Measurements from ENCODE around the gene HK3. TPM values are rescaled to one million over a fixed set of nuclear protein-coding genes. Genes with fewer than 3 reads are reported as not detected.

The HK3 gene, protein sequence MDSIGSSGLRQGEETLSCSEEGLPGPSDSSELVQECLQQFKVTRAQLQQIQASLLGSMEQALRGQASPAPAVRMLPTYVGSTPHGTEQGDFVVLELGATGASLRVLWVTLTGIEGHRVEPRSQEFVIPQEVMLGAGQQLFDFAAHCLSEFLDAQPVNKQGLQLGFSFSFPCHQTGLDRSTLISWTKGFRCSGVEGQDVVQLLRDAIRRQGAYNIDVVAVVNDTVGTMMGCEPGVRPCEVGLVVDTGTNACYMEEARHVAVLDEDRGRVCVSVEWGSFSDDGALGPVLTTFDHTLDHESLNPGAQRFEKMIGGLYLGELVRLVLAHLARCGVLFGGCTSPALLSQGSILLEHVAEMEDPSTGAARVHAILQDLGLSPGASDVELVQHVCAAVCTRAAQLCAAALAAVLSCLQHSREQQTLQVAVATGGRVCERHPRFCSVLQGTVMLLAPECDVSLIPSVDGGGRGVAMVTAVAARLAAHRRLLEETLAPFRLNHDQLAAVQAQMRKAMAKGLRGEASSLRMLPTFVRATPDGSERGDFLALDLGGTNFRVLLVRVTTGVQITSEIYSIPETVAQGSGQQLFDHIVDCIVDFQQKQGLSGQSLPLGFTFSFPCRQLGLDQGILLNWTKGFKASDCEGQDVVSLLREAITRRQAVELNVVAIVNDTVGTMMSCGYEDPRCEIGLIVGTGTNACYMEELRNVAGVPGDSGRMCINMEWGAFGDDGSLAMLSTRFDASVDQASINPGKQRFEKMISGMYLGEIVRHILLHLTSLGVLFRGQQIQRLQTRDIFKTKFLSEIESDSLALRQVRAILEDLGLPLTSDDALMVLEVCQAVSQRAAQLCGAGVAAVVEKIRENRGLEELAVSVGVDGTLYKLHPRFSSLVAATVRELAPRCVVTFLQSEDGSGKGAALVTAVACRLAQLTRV
- total RNA-seq, result under 0.01 and 0.04 TPM in 2 replicates

DNA sequence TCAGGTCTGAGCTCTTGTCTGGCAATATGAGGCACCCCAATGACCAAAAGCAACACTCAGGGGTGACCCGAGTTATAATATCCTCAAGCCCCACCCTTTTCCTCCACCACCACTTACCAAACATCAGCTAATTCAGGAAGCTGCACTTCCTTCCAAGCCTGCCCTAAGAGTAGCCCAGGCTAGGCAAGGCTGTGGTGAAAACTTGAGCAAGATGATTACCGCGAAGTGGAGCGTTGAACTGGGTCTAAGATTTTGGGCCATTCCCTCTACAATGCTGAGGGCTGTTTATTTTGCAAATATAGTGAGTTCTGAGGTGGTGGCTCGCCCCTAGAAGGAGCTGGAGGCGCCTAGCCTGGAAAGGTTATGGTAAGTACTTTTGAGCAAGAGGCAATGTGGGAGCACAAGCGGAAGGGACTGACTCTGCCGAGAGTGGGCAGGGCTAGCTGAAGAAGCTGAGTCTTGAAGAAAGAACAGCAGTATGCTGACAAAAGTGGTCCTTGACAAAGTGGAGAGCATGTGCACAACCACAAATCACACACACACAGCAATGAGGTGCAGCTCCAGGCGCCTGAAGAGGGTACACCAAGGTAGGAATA, at the start of gene HK3:
TSS of gene HK3 (minus strand) at position 51 of the 596 bp plus-strand sequence. CDS start 3,187 bp downstream, outside the sequence.
- no peak for DNase-seq (ENCODE audit: low read depth, low spot score)

DNA sequence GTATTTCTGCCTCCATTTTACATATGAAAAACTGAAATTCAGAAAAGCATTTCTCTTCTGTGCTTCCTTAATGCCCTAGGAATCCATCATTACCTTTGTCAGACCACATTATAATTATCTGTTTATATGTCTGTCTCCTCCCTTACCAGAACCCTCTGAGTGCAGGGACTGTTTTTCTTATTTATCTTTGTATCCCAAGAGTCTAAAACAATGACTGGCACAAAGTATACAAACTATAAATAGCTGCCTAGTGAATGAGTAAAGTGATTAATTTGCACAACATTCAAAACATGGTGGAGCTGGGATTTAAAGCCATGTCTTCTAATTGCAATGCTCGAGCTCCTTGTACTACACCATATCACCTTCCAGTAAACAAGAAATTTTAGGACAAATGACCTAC, 49.3 kb upstream of the HK3 start:
- no peak for DNase-seq (ENCODE audit: low read depth, low spot score)

- DNase-seq (ENCODE audit: low read depth, low spot score), result no peak
Observed at GRCh38 chr5:176947847-176948246, 48.7 kb upstream of the HK3 start.

- DNase-seq (ENCODE audit: low read depth, low spot score), result no peak
Observed at GRCh38 chr5:176944268-176944667, 45.1 kb upstream of the HK3 start.

DNA sequence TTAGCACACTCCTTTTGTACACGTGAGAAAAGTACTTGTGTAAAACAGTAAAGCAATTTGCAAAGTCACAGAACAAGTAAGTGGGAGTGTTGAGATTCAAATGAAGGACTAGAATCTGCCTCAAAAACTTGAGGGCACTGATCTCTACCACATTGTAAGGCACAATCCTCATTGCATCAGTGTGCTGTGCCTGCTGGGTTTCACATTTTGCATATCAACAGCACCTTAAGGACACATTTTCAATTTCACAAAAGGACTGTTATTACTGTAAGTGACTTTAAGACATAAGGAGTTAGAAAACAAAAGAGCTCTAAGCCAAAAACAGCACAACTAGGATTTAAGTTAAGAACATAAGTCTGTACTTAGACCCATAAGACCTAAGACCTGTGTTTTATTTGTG, 44.7 kb upstream of the HK3 start:
- DNase-seq (ENCODE audit: low read depth, low spot score), result no peak

- no peak for DNase-seq (ENCODE audit: low read depth, low spot score)
Observed at GRCh38 chr5:176941951-176942350, 42.8 kb upstream of the HK3 start.

DNA sequence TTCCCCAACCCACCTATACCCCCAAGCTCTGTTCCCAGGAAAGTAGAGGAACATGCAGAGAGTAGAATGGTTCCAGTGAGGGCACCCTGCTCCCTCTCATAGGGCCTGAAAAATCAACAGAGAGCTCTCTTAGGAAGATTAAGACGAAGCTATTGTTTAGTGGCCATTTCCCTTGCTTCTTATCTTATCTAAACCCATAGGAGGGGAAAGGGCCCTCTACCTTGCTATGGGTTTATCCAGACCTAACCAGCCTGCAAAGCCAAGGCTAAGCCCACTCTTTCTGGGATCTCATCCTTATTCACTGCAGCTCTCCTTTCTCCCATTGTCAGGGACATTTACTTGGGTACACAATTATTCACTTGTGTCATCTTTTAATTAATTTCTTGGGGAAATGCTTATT, 39.3 kb upstream of the HK3 start:
- no peak for DNase-seq (ENCODE audit: low read depth, low spot score)

DNA sequence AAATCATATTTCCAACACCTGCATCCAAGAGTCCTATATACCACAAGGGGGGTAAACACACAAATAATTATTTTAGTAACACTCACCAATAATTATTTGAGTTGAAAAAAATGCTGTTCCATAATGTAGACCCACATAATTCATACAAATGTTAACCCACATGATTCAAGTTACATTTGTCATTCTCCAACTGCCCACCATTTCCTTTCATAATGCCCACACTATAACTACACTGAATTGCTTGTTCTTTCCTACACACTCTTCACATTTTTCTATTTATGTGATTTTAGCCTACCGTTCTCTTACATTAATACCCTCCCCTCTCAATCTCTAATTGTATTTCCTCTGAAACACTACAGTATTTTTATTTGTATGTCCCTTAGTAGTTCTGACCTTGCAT, 35.9 kb upstream of the HK3 start:
- no peak for DNase-seq (ENCODE audit: low read depth, low spot score)

- no peak for DNase-seq (ENCODE audit: low read depth, low spot score)
Observed at GRCh38 chr5:176934309-176934930, 35.3 kb upstream of the HK3 start.

DNA sequence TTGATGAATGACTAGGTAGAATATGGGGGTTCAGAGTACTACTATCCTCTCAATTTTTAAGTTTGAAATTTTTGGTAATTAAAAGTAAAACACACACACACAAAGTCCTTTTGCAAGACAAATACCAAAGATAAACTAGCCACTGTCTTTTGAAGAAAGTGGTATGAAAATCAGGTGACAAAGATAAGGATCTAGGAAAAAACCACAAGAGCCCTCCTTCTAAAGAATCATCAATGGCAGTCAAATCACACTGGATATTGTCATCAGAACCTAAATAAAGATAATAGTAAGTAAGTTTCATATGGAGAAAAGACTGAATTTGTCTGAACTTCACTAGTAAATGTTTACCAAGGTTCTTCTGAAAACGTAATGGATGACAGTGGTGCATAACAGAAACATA, 30.5 kb upstream of the HK3 start:
- DNase-seq (ENCODE audit: low read depth, low spot score), result no peak

DNA sequence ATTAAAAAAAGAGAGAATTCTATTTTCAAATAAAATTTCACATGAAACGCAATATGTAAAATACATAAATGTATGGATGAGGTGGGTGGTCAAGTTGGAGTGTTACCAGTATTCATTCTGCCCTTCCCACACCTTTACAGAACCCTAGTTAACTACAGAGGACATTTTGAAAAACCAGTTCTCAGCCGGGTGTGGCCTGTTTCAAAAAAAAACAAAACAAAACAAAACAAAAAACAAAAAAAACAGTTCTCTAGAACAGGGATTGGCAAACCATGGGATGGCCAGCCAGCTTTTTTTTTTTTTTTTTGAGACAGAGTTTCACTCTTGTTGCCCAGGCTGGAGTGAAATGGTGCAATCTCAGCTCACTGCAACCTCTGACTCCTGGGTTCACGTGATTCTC, 28.4 kb upstream of the HK3 start:
- no peak for DNase-seq (ENCODE audit: low read depth, low spot score)

- no peak for DNase-seq (ENCODE audit: low read depth, low spot score)
Observed at GRCh38 chr5:176922817-176923216, 23.7 kb upstream of the HK3 start.

GRCh38 chr5:176921714-176922113, 22.6 kb upstream of the HK3 start:
- DNase-seq (ENCODE audit: low read depth, low spot score), result no peak

GRCh38 chr5:176918613-176919012, 19.5 kb upstream of the HK3 start:
- no peak for DNase-seq (ENCODE audit: low read depth, low spot score)

- DNase-seq (ENCODE audit: low read depth, low spot score), result no peak
Observed at GRCh38 chr5:176916337-176916736, 17.2 kb upstream of the HK3 start.

DNA sequence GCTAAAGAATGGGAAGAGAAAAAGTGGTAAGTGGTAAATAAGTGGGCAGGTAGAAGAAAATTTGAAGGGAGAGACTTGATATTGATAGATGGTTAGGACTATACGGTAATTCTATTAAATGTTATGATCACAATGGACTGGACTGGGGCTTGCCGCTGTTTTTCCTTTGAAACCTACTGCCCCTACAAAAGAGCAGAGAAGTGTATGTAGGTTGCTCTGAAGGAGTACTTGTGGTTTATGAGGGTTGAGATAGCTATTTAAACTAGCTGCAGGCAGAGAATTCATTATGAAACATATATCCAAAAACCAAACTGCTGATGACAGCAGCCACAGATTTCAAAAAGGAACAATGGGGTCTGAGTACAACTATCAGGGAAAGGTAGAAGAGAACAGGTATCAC, 16.8 kb upstream of the HK3 start:
- DNase-seq (ENCODE audit: low read depth, low spot score), result no peak

DNA sequence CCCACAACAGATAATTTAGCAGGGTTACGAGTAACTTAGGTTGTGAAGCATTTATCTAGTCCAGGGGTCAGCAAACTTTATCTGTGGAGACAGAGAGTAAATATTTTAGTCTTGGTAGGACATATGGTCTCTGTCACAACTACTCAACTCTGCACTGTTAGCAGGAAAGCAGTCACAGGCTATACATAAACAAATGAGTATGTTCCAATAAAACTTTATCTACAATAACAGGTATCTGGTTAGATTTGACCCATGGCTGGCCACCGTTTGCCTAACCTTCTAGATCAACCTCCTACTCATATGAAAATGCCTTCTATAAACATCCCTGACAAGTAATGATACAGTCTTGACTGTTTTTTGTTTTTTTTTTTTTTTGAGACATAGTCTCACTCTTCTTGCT, 13.0 kb upstream of the HK3 start:
- DNase-seq (ENCODE audit: low read depth, low spot score), result no peak

GRCh38 chr5:176908675-176909368, 9.7 kb upstream of the HK3 start:
- DNase-seq (ENCODE audit: low read depth, low spot score), result no peak

DNA sequence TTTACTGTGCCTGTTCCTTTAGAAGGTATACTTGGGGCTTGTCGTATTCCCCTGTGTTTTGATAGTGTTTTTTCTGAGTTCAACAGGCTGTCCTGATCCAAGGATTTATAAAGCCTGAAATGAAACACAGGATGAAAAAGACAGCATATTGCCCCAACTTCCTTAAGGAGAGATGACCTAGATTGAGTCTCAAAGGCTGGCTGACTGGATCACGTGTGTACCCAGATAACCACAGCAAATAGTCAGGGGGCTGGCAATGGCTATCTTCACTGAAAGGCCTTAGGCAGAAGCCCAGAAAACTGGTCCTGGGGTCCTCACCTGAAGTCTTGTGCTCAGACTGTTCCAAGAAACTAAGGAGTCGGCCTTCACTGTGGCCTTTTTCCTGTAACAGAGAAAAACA, 7.7 kb upstream of the HK3 start:
- no peak for DNase-seq (ENCODE audit: low read depth, low spot score)

DNA sequence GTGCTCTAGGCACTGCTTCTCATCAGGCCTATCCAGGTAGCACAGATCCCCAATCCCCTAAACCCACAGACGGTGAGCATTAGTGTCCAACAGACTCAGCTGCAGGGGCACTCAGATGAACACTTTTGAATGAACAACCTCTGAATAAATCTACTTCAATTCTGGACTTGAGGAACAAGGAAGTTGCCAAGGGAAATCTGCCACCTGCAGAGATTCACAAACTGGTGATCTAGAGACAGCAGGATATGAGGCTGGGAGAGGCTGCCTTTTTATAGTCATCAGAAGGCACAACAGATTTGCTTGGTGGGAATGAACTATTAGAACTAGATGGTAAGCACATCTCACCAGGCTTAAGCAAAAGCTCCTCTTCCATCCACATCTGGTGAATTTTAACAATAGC, 7.0 kb upstream of the HK3 start:
- no peak for DNase-seq (ENCODE audit: low read depth, low spot score)

DNA sequence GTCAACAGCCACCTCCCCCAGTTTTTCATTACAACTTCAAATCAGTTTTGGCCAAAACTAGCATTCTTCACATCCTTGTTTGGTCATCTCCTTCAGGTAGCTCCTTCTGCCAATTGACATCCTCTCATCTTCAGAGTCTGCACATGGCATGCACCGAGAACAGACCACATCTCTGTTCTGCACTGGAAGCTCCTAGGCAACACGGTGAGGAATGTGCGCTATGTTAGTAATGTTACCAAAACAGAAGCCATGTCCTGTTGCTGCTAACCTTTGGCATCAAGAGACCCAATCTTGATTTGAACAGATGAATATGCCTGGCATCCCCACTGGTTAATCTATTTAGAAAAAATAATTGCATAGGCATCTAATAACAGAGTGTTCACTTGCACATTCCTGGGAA, 5.1 kb upstream of the HK3 start:
- no peak for DNase-seq (ENCODE audit: low read depth, low spot score)
